ENCODE measurements around the gene LRIG1.

The LRIG1 gene

DNA sequence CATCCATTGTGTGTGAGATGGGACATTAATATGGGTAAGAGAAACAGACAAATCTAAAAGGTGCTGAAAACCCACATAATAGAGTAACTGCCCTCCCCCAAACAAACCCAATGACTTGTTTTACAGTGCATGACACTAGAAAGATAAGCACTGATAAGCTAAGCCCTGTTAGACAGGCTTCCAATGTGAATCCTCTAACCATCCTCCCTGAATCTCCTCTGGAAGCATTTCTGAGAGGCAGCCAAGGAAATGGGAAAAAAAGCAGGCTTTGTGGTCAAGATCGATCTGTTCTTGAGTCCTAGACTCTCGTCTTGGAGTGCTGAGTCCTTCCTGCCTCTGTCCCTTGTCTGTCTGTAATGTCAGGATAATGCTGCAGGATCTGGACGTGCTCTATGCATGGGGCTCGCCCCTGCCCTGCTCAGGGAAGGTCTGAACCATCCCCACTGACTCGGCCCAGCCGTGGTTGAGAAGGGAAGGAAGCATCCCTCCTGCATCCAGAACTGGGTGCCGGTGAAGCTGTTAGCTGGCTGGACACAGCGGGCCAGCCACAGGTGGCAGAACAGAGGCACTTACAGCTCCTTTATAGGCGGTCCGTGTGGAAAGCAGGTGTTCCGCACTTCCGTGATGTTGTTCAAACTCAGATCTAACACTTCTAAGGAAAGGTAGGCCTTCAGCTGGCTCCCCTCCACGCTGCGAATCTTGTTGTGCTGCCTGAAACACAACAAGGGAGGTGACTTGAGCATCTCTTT lies 84.1 kb downstream of the LRIG1 start:
- Mint-ChIP-seq H3K4me3 (no peak overlapping the region), H3K9me3 (peaks cover 15 to 28% of the 10 kb centered on the region in 2 donors), H3K4me1 (no peaks in the 10 kb centered on the region), H3K27ac (no peak overlapping the region), H3K27me3 (no peaks in the 10 kb centered on the region)
- ATAC-seq: no peak
- DNase-seq: no peak

DNA sequence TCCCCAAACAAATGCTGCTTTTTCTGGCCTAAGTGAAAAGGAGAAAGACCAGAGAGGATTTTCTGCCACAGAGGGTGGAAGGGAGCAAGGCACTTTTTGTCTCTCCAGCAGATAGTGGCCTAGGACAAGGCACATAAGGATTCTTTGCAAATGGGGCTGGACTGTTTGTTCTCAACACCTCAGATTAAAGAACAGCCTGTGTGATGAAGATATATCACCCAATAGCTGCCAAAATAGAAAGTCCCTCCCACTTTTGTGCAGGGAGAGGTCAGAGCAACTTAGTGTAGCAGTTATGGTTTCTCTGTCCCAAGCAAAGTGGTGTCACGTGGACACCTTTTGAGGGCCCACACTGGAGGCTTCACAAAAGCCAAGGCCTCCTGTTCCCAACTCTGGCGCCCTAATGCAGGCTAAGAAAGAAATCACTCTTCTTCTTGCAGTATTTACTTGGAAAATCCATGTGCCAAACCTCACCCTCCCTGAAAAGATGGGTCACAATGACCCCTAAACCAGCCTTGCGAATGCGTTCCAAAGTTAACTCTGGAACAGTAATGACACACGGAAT lies 84.9 kb downstream of the LRIG1 start:
- H3K4me1 Mint-ChIP-seq: no peaks in the 10 kb centered on the region
- H3K27ac Mint-ChIP-seq: no peak overlapping the region
- ATAC-seq (no peak), DNase-seq (no peak)
- no peak overlapping the region for H3K4me3 Mint-ChIP-seq
- no peaks in the 10 kb centered on the region for H3K27me3 Mint-ChIP-seq
- peaks cover 11 to 20% of the 10 kb centered on the region in 2 donors for H3K9me3 Mint-ChIP-seq

DNA sequence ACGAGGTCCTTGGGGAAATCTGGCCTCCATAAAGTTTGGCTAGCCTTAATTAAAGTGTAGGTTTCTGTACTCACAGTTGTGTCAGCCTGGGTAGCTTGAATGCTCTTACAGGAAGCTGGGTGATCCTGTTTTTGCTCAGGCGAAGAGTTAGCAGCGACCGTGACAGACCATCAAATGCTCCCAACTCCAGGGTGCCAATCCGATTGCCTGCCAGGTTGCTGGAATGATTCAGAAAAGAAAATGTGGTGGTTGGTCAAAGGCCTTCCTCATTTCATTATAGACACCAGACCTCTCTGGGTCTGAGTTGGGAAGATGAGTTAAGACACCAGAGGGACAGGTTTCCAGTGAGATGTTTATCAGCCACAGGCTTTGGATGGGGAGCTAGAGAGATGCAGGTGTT lies 86.0 kb downstream of the LRIG1 start:
- H3K4me3 Mint-ChIP-seq: no peak overlapping the region
- H3K9me3 Mint-ChIP-seq: peaks cover under 1 to 9% of the 10 kb centered on the region in 2 donors
- H3K27ac Mint-ChIP-seq: no peak overlapping the region
- ATAC-seq: no peak
- H3K27me3 Mint-ChIP-seq: no peaks in the 10 kb centered on the region
- no peak for DNase-seq
- no peaks in the 10 kb centered on the region for H3K4me1 Mint-ChIP-seq

DNA sequence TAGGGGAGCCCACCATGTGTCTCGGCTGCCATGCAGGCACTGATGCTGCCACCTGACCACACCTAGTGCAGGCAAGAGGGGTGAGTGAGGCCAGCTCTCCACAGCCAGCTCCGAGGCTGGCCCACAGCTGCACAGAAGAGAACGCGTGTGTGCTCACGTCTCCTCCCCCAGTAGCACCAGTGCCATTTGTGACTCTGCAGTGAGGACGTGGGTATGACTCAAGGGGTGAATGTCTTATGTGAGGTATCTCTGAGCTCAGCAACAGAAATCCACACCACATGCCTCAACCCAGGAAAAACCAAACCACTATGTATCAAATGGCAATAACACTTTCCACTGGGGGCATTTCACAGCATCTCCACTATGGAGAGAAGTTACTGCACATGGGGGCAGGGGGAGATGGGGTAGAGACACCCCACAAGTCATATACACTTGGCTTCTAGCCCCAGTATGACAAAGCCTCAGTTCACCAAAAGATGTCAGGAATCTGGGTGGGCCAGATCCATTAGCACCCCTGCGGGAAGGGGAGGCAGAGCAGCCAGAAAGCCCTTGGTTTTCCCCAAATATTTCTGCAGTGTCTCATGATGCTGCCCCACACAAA lies 87.6 kb downstream of the LRIG1 start:
- DNase-seq: no peak
- no peaks in the 10 kb centered on the region for H3K27me3 Mint-ChIP-seq
- no peak overlapping the region for H3K4me3 Mint-ChIP-seq
- no peaks in the 10 kb centered on the region for H3K9me3 Mint-ChIP-seq
- ATAC-seq: peak; percentile 59
- H3K4me1 Mint-ChIP-seq: no peaks in the 10 kb centered on the region
- H3K27ac Mint-ChIP-seq: peak overlapping the region in 1 of 2 donors; percentile 28

DNA sequence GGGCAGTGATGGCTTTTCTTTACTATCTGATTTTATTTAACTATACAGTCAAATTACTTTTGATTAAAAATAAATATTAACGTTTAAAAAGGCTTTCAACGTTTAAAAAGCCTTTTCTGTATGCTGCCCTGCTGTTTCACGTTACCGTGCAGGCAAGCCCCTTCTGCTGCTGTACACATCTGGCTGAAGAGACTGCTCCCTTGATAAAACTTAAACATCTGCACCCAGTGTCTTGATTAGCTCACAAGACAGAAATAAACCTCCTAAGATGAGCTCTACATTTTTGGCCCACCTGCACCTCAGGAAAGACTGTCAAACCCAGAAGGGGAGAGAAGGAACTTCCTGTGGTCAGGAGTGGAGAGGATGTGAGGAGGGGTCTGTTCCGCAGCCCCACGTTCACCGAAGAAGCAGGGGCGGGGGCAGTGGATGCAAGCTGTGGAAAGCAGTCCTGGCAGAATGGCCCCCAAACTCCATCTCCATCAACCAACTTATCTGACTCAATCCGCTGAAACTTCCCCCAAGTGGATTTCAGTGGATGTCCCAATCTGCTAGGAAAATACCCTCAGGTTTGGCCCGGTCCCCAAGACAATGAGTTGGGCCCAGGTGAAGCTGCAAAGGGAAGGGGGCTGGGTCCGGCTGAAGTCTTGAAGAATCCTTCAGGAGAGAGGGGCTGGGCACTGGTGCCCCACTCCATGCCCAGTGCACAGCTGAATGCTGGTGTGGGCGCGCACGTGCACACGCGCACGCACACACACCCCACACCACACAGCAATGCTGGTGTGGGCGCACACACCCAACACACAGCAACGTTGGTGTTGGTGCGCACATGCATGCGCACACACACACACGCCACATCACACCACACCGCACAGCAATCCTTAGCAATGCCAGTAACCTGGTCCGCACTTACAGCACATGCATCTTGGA lies 88.6 kb downstream of the LRIG1 start:
- DNase-seq: no peak
- peak; percentile 22 for ATAC-seq
- Mint-ChIP-seq H3K4me3 (no peak overlapping the region), H3K4me1 (no peaks in the 10 kb centered on the region), H3K9me3 (no peaks in the 10 kb centered on the region), H3K27me3 (no peaks in the 10 kb centered on the region), H3K27ac (peak overlapping the region in 1 of 2 donors; percentile 28)

DNA sequence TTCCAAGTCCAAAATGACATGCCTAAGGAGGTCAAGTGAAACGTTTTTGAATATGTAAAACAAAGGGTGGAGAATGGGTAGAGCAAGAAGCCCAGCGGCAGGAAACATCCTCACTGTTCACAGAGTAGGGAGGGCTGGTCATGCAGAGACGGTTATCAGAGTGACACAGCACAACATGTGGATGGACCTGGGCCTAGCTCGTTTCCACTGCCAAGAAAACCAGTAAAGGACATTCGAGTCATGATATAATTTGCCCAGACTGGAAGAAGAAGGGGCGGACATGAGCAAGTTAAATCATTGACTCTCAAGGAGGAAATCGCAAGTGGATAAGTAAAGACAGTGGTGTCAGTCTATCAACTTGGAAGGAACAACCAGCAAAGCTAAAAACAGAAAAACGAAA lies 89.3 kb downstream of the LRIG1 start:
- Mint-ChIP-seq H3K27me3 (no peaks in the 10 kb centered on the region), H3K9me3 (no peaks in the 10 kb centered on the region), H3K4me1 (no peaks in the 10 kb centered on the region), H3K27ac (peak overlapping the region; percentile 7 to 44), H3K4me3 (no peak overlapping the region)
- no peak for ATAC-seq
- no peak for DNase-seq

DNA sequence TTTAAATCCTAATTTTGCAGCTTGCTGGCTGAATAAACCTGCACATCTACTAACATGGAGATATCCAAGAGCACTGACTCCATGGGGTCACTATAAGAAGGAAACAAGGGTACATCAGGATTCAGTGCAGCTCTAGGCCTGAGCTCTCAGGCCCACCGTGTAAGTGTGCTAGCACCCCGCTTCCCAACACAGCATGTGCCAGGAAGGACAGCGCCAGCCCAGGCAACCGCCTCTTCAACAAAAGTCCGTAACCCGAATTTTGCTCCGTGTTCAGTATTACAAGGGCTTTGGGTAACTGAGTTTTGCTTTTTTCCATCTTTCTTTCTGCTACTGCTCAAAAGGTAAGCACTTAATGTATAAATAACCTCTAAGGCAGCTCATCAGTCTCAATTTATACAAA lies 89.8 kb downstream of the LRIG1 start:
- no peak overlapping the region for H3K27ac Mint-ChIP-seq
- no peaks in the 10 kb centered on the region for H3K9me3 Mint-ChIP-seq
- ATAC-seq (no peak), DNase-seq (no peak)
- H3K4me3 Mint-ChIP-seq: no peak overlapping the region
- no peaks in the 10 kb centered on the region for H3K4me1 Mint-ChIP-seq
- H3K27me3 Mint-ChIP-seq: no peaks in the 10 kb centered on the region

DNA sequence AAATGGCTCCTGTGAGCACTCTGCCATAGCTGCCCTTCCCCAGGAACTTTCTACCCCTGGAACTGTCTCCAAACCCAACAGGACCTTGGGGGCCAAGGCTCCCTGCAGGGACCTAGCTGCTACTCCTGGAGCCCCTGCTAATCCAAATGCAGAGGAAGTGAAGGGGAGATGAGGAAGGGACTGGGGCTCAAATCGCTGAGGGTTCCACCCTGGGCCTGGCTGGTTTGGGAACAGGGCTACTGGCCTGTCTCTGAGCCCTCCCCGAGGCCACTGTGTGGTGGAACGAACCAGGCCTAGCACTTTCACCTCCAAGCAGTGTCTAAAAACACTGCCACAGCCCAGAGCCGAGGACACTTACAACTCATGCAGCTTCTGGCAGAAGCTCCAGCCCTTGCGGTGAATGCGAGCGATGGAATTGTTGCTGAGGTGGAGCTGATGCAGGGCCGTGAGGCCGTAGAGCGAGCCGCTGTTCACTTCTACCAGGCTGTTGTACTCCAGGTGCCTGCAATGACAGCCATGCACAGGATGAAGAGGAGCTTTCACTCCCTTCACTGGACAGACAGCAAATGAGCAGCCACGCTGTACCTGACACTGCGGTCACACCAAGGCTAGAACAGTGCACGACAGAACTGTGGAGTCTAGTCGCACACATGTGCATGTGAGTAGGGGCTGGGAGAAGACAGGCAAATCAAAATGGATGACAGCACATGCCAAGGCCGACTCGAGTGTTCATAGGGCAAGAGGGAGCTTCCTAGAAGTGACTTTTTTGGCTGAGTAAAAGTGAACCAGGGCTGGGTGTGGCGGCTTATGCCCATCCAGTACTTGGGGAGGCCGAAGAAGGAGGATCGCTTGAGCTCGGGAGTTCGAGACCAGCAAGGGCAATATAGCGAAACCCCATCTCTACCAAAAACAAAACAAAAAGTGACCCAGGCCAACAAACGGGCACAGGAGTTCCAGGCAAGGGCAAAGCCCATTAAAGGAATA lies 90.8 kb downstream of the LRIG1 start:
- Mint-ChIP-seq H3K27ac (no peak overlapping the region), H3K4me3 (no peak overlapping the region), H3K9me3 (no peaks in the 10 kb centered on the region), H3K4me1 (no peaks in the 10 kb centered on the region), H3K27me3 (no peaks in the 10 kb centered on the region)
- no peak for ATAC-seq
- no peak for DNase-seq

DNA sequence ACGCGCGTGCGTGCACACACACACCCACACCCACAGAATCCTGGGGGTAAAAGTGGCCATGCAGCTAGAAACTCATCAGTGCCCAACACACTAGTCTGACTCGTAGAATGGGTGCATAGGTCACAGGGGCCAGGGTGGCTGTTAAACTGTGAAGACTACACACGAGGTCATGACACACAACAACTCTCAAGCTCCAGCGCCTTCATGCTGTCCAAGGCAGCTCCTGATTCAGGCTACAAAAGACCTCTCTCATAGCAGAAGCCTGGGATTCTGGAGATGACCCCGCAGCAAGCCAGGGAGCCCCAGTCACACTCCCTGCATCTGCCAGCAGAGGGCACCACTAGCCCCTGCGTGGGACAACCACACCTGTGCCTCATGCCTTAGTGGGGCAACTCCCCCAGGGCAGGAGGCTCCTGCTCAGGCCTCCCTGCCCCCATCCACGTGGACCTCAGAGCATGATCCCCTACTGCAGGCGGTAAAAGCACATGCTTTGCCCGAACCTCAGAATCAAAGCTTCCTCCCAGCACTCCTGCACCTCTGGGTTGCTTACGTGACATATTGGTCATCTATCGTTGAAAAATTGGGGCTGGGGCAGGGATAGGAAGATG lies 93.1 kb downstream of the LRIG1 start:
- no peaks in the 10 kb centered on the region for H3K9me3 Mint-ChIP-seq
- peak; percentile 68 to 72 for DNase-seq
- peak; percentile 83 for ATAC-seq
- no peak overlapping the region for H3K27ac Mint-ChIP-seq
- no peaks in the 10 kb centered on the region for H3K4me1 Mint-ChIP-seq
- H3K27me3 Mint-ChIP-seq: no peaks in the 10 kb centered on the region
- no peak overlapping the region for H3K4me3 Mint-ChIP-seq

DNA sequence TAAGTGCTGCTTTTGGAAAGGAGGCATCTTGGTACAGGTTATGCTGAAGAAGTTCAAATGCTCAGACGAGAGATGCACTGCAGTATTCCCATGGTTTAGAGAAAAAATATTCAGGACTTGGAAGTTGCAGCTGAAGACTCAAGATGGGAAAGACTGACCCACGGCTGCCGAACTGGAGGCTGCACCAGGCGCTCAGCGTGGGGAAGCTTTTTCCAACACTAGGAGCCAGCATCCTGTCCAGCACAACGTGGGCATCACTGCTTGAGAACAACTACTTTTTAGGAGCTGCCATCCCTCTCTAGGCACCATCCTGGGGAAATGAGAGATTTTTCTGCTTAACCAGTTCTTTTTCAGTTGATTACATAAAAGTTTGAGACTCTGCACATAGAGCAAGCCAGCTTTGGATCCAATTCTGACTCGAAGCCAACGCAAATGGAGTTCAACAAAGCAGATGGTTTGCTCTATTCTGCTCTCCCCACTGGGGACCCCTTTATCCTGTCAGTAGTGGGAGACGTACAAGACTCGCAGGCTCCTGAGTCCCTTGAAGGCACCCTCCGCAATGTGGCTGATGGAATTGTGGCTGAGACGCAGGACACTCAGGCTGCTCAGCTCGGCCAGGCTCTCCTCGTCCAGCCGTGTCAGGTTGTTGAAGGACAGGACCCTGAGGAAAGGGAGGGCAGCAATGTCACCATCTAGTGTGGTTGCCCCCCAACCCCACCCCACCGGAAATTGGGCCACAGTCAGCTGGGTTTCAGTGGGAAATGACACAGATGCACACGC lies 93.8 kb downstream of the LRIG1 start:
- H3K27ac Mint-ChIP-seq: no peak overlapping the region
- no peaks in the 10 kb centered on the region for H3K4me1 Mint-ChIP-seq
- no peak for DNase-seq
- H3K27me3 Mint-ChIP-seq: no peaks in the 10 kb centered on the region
- no peak for ATAC-seq
- no peak overlapping the region for H3K4me3 Mint-ChIP-seq
- H3K9me3 Mint-ChIP-seq: no peaks in the 10 kb centered on the region

DNA sequence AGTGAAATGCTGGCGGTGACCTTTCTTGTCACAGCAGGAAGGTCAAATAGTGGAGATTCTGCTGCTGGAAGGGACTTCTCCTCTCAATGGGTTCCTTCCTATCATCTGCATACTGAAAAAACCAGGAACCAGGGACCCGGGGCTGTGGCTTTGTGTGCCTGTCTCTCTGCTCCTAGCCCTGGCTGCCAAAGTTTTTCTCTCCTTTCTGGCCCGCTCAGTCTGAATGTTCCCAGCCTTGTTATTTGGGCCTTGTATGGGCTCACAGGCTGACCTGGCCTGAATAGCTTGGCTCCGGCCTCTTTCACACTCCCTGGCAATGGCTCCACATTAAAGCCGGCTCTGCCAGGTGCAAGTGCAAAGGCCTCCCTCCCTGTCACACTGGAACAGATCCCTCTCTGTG lies 94.7 kb downstream of the LRIG1 start:
- H3K27ac Mint-ChIP-seq: no peak overlapping the region
- H3K4me3 Mint-ChIP-seq: no peak overlapping the region
- ATAC-seq: no peak
- H3K27me3 Mint-ChIP-seq: no peaks in the 10 kb centered on the region
- no peaks in the 10 kb centered on the region for H3K9me3 Mint-ChIP-seq
- no peak for DNase-seq
- H3K4me1 Mint-ChIP-seq: no peaks in the 10 kb centered on the region

DNA sequence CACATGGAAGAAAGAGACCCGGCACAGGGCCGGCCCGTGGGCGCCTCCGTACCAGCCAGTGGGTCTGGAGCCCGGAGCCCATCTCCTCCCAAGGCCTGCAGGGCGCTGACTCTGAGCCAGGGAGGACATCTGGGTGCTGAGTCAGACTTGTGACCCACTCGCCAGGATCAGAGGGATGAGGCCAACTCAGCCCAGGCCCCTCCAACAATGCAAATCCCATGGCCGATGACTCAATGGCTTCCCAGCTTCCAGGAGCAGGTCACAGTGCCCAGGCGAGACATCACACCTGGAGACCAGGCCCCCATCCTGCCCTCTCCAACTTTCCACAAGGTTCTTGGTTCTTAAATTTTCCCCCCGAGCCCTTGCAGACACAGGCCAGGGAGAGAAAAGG lies 95.1 kb downstream of the LRIG1 start:
- Mint-ChIP-seq H3K27me3 (no peaks in the 10 kb centered on the region), H3K4me1 (no peaks in the 10 kb centered on the region), H3K27ac (no peak overlapping the region), H3K9me3 (no peaks in the 10 kb centered on the region), H3K4me3 (no peak overlapping the region)
- no peak for ATAC-seq
- DNase-seq: no peak

DNA sequence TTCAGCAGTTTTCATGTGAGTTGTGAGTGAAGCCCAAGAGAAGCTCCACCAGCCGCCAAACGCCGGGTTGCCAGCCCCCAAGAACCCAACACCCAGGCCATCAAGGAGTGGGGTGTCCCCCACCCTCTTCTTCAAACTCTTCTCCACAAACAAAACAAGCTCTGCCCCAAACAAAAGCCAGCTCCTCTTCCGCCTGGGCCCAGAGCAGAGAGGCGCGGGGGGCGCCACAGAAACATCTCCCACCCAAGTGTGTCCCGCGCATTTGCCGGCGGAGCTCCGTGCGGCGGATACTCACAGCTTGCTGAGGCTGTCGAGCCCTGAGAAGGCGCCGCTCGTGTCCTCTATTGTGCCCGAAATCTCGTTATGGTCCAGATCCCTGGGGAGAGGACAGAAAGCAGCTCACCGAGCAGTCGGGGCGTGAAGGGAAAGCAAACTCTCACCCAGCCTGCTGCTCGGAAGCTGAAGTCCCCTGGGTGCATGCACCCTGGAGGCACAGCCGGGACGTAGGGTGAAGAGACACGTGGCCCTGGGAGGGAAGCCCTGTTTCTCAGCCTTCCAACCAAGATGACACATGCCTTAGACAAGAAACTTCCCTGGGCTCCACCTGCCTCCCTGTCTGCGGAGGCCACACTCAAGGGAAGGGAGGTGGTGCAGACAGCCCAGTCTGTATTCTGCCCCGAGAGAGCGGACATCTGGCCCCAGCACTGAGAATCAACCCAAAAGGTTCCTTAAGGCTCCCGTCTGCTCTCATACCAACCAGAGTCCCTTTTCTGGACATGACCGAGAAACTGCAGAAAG lies 95.7 kb downstream of the LRIG1 start:
- ATAC-seq (no peak), DNase-seq (no peak)
- H3K27me3 Mint-ChIP-seq: no peaks in the 10 kb centered on the region
- no peaks in the 10 kb centered on the region for H3K4me1 Mint-ChIP-seq
- peak overlapping the region in 1 of 2 donors; percentile 49 for H3K27ac Mint-ChIP-seq
- H3K9me3 Mint-ChIP-seq: no peaks in the 10 kb centered on the region
- H3K4me3 Mint-ChIP-seq: no peak overlapping the region

Data from stimulated activated naive CD8-positive, alpha-beta T cell treated with anti-CD3 and anti-CD28 coated beads, Interleukin-15, amount 100 ng/mL, for 72 hours (primary cell).